Neural cell (in vitro differentiated cells): ENCODE data around the gene RXRB.

Experiments used
- EP300 ChIP-seq: fragments of 450-650 bp; conservative IDR thresholded peaks from 2 replicates; pipeline ENCODE4 v1.6.1; 2014; ENCODE audit warnings: antibody characterized with exemption, mild to moderate bottlenecking, moderate library complexity; ENCODE audit not compliant: poor library complexity, severe bottlenecking
- EZH2 ChIP-seq: fragments of 200-600, 300-800 bp; shearing (Covaris generic), sonication (generic); IDR thresholded peaks from 2 replicates; pipeline ENCODE4 v1.6.1; 2014; ENCODE audit warnings: antibody characterized with exemption, low read length, borderline replicate concordance, mild to moderate bottlenecking; ENCODE audit not compliant: insufficient read depth, poor library complexity, severe bottlenecking
- MXI1 ChIP-seq: fragments of 450-650 bp; conservative IDR thresholded peaks from 2 replicates; pipeline ENCODE4 v1.6.1; 2014; ENCODE audit warnings: antibody characterized with exemption, mild to moderate bottlenecking; ENCODE audit not compliant: poor library complexity, severe bottlenecking
- POLR2AphosphoS5 ChIP-seq: IDR thresholded peaks from 2 replicates; pipeline ENCODE4 v1.6.1; 2012
- RAD21 ChIP-seq: fragments of 450-650 bp; conservative IDR thresholded peaks from 2 replicates; pipeline ENCODE4 v1.6.1; 2014; ENCODE audit warnings: antibody characterized with exemption, mild to moderate bottlenecking, moderate library complexity
- SMC3 ChIP-seq: fragments of 450-650 bp; conservative IDR thresholded peaks from 2 replicates; pipeline ENCODE4 v1.6.1; 2014; ENCODE audit warnings: antibody characterized with exemption, mild to moderate bottlenecking, moderate library complexity; ENCODE audit not compliant: poor library complexity
- TAF1 ChIP-seq: IDR thresholded peaks from 2 replicates; pipeline ENCODE4 v1.6.1; 2012; ENCODE audit warnings: low read depth
- TF ChIP-seq, protein P1 (sequence below): fragments of 450-650 bp; IDR thresholded peaks from 2 replicates; pipeline ENCODE4 v1.5.1; 2014; ENCODE audit warnings: antibody characterized with exemption, mild to moderate bottlenecking, moderate library complexity; ENCODE audit not compliant: poor library complexity, severe bottlenecking
- TF ChIP-seq, protein P2 (sequence below): IDR thresholded peaks from 2 replicates; pipeline ENCODE4 v1.6.1; 2012; ENCODE audit warnings: borderline replicate concordance

DNA sequence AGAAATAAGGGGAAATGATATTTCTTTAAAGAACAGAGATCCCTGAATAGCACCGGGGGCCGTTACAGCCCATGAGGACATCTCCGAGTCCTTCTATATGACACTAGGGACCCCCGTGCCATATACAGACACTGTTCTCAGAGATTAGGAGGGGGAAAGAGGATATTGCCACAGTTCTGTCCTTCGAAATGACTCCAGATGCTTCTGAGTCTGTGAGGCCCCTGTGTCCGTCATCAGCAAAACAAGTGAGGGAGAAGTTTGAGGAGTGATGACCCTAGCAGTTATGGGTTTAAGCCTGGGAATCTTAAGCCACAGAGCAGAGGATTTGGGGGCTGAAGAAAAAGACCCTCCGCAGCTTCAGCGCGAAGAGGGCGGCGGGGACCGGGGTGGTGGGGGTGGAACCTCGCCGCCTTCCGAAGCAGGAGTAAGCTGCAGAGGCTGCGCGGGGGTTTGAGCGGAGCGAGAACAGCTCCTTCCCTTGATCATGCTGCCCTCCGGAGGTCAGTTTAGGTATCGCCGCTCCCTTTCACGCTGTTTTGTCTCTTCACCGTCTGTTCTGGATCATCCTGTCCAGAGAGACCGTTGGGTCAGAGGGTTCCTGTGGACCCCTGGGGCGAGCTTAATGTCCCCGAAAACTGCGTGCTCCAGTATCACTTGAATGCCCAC, 47.6 kb upstream of the RXRB start:
- TF ChIP-seq, protein P1, sequence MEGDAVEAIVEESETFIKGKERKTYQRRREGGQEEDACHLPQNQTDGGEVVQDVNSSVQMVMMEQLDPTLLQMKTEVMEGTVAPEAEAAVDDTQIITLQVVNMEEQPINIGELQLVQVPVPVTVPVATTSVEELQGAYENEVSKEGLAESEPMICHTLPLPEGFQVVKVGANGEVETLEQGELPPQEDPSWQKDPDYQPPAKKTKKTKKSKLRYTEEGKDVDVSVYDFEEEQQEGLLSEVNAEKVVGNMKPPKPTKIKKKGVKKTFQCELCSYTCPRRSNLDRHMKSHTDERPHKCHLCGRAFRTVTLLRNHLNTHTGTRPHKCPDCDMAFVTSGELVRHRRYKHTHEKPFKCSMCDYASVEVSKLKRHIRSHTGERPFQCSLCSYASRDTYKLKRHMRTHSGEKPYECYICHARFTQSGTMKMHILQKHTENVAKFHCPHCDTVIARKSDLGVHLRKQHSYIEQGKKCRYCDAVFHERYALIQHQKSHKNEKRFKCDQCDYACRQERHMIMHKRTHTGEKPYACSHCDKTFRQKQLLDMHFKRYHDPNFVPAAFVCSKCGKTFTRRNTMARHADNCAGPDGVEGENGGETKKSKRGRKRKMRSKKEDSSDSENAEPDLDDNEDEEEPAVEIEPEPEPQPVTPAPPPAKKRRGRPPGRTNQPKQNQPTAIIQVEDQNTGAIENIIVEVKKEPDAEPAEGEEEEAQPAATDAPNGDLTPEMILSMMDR: peak; percentile 93
- TF ChIP-seq TAF1 (no peak), SMC3 (peak; percentile 87), RAD21 (peak; percentile 96), EZH2 (no peak), EP300 (no peak), MXI1 (no peak), POLR2AphosphoS5 (no peak)
- TF ChIP-seq, protein P2, sequence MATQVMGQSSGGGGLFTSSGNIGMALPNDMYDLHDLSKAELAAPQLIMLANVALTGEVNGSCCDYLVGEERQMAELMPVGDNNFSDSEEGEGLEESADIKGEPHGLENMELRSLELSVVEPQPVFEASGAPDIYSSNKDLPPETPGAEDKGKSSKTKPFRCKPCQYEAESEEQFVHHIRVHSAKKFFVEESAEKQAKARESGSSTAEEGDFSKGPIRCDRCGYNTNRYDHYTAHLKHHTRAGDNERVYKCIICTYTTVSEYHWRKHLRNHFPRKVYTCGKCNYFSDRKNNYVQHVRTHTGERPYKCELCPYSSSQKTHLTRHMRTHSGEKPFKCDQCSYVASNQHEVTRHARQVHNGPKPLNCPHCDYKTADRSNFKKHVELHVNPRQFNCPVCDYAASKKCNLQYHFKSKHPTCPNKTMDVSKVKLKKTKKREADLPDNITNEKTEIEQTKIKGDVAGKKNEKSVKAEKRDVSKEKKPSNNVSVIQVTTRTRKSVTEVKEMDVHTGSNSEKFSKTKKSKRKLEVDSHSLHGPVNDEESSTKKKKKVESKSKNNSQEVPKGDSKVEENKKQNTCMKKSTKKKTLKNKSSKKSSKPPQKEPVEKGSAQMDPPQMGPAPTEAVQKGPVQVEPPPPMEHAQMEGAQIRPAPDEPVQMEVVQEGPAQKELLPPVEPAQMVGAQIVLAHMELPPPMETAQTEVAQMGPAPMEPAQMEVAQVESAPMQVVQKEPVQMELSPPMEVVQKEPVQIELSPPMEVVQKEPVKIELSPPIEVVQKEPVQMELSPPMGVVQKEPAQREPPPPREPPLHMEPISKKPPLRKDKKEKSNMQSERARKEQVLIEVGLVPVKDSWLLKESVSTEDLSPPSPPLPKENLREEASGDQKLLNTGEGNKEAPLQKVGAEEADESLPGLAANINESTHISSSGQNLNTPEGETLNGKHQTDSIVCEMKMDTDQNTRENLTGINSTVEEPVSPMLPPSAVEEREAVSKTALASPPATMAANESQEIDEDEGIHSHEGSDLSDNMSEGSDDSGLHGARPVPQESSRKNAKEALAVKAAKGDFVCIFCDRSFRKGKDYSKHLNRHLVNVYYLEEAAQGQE: no peak
